ENCODE measurements around the gene HYAL3. TPM values are rescaled to one million over a fixed set of nuclear protein-coding genes. Genes with fewer than 3 reads are reported as not detected.

The HYAL3 gene
- total and polyA plus RNA-seq, 2 experiments from 2014 or later = 2.4 to 7.1 TPM

- Mint-ChIP-seq H3K36me3 (ENCODE audit: low read depth) (peaks cover 23% of the 10 kb centered on the region), H3K27ac (no peak overlapping the region), H3K9me3 (no peaks in the 10 kb centered on the region; the same call in 2 of the 3 replicates), H3K4me3 (no peak overlapping the region), H3K27me3 (ENCODE audit: insufficient read depth, low read depth, poor library complexity) (peaks cover 7% of the 10 kb centered on the region), H3K4me1 (peaks cover 39% of the 10 kb centered on the region)
- H3F3A ChIP-seq (replicated peaks; ENCODE audit: low read depth) = peaks cover 11% of the 10 kb centered on the region; the same call in 1 of the 2 replicates
- H3K4me2 ChIP-seq = no peak overlapping the region
- no peak overlapping the region for H2AFZ ChIP-seq
- no peak overlapping the region for H3K4me3 ChIP-seq
- H4K20me1 ChIP-seq (replicated peaks; ENCODE audit: insufficient read depth) = peaks cover 42% of the 10 kb centered on the region
- H3K36me3 ChIP-seq (ENCODE audit: insufficient read depth) = no peaks in the 10 kb centered on the region
- H3K27ac ChIP-seq (ENCODE audit: low read depth) = no peak overlapping the region
- ATAC-seq (no peak), DNase-seq (ENCODE audit: low spot score) (no peak)
- H3K4me1 ChIP-seq (ENCODE audit: insufficient read depth) = peaks cover 21% of the 10 kb centered on the region
- TF ChIP-seq NANOG (IDR thresholded peaks at IDR 0.05; ENCODE audit: borderline replicate concordance) = no peak
- H3K27me3 ChIP-seq (ENCODE audit: insufficient read depth) = no peaks in the 10 kb centered on the region
- H3K9me2 ChIP-seq (ENCODE audit: insufficient read depth) = no peaks in the 10 kb centered on the region
- H3K79me2 ChIP-seq (replicated peaks; ENCODE audit: insufficient read depth) = peaks cover 56% of the 10 kb centered on the region
Observed at GRCh38 chr3:50249457-50249856, 49.7 kb downstream of the HYAL3 start.

- peaks cover 25% of the 10 kb centered on the region for H3K4me1 ChIP-seq (ENCODE audit: insufficient read depth)
- no peak overlapping the region for H3K27ac ChIP-seq (ENCODE audit: low read depth)
- peaks cover 67% of the 10 kb centered on the region for H3K79me2 ChIP-seq (replicated peaks; ENCODE audit: insufficient read depth)
- no peak overlapping the region for H3K4me2 ChIP-seq
- Mint-ChIP-seq H3K27me3 (ENCODE audit: insufficient read depth, low read depth, poor library complexity) (peaks cover 10% of the 10 kb centered on the region), H3K27ac (0 out of 2 replicates have a peak overlapping the region, but pooled peaks have one; percentile 40), H3K9me3 (no peaks in the 10 kb centered on the region), H3K36me3 (ENCODE audit: low read depth) (peaks cover 25% of the 10 kb centered on the region), H3K4me1 (peaks cover 45% of the 10 kb centered on the region), H3K4me3 (no peak overlapping the region)
- peaks cover 45% of the 10 kb centered on the region for H4K20me1 ChIP-seq (replicated peaks; ENCODE audit: insufficient read depth)
- no peaks in the 10 kb centered on the region for H3K27me3 ChIP-seq (ENCODE audit: insufficient read depth)
- no peaks in the 10 kb centered on the region for H3K36me3 ChIP-seq (ENCODE audit: insufficient read depth)
- H3K4me3 ChIP-seq = no peak overlapping the region
- no peak for ATAC-seq
- no peak overlapping the region for H2AFZ ChIP-seq
- peaks cover 11% of the 10 kb centered on the region; the same call in 1 of the 2 replicates for H3F3A ChIP-seq (replicated peaks; ENCODE audit: low read depth)
- DNase-seq (ENCODE audit: low spot score) = no peak
- no peaks in the 10 kb centered on the region for H3K9me2 ChIP-seq (ENCODE audit: insufficient read depth)
- TF ChIP-seq EZH2 (IDR thresholded peaks at IDR 0.05; ENCODE audit: low read depth, unreplicated experiment) (no peak), NANOG (IDR thresholded peaks at IDR 0.05; ENCODE audit: borderline replicate concordance) (no peak), JUNB (IDR thresholded peaks at IDR 0.05; ENCODE audit: unreplicated experiment) (no peak), ZNF331 (CRISPR knock-in tag; IDR thresholded peaks at IDR 0.05; ENCODE audit: low read depth) (no peak), POLR2AphosphoS5 (IDR thresholded peaks at IDR 0.05; ENCODE audit: low read depth) (no peak), CREB1 (CRISPR knock-in tag; IDR thresholded peaks at IDR 0.05; ENCODE audit: low read depth) (no peak), CTCF (conservative IDR thresholded peaks at IDR 0.05; ENCODE audit: low read depth in 2 of 2) (no peak), STAT1 (IDR thresholded peaks at IDR 0.05; ENCODE audit: unreplicated experiment) (no peak), ZNF462 (CRISPR knock-in tag; IDR thresholded peaks at IDR 0.05) (no peak), EZH2phosphoT487 (IDR thresholded peaks at IDR 0.05; ENCODE audit: unreplicated experiment) (no peak), ETS1 (IDR thresholded peaks at IDR 0.05) (no peak), ZNF114 (CRISPR knock-in tag; IDR thresholded peaks at IDR 0.05) (no peak)
Observed at GRCh38 chr3:50248387-50248786, 50.8 kb downstream of the HYAL3 start.

All from GM23338 (cell line).